Gastroesophageal sphincter (tissue), 3 donors: ENCODE data around the gene S100A12.

Experiments
- CTCF ChIP-seq, 4 experiments: fragments of 200-600 bp in 2 of 4; fragments of 450-650 bp in 2 of 4; sonication (generic) in 1 of 4; IDR thresholded peaks; one replicate each; pipeline ENCODE4 v1.5.1; 2017 to 2019; ENCODE audit warnings: antibody characterized with exemption in 4 of 4, mild to moderate bottlenecking in 2 of 4, moderate library complexity in 2 of 4
- POLR2A ChIP-seq, 2 donors: fragments of 450-650 bp; IDR thresholded peaks; one replicate each; pipeline ENCODE4 v1.6.1; 2017; ENCODE audit warnings: antibody characterized with exemption in 2 of 2, mild to moderate bottlenecking in 2 of 2, moderate library complexity in 1 of 2
- POLR2AphosphoS5 ChIP-seq: sonication (generic); formaldehyde crosslinking; IDR thresholded peaks from one replicate; pipeline ENCODE4 v1.6.1; 2017; ENCODE audit warnings: antibody characterized with exemption

- TF ChIP-seq POLR2A (IDR thresholded peaks at IDR 0.05), result no peak
- no peak for TF ChIP-seq CTCF (IDR thresholded peaks at IDR 0.05)
- no peak for TF ChIP-seq POLR2AphosphoS5
These were observed 9.6 kb upstream of the S100A12 start for GRCh38 chr1:153384958-153385580.
